ENCODE data around the gene GSDMA. TPM values are rescaled to one million over a fixed set of nuclear protein-coding genes. Genes with fewer than 3 reads are reported as not detected.

GSDMA gene
- total RNA-seq, 1 donor from 2014 or later = not detected

DNA sequence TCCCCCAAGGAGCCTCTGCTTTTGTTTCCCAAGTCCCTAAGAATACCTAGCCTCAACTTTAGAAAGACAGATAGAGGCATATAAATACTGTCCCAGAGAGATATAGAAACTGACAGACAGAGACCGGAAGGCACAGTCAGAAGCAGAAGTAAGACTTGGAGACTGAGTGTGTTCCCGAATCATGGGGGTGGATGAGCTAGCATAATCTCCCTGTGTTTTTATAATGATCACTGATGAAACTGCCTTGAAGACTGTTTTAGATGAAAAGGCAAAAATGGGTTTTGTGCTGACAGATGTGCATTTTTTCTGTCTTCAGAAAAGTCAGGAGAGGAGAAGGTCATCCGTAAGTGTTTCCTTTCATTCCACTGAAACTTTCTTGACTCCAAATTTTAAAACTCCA is 9.5 kb downstream of the GSDMA start:
- Histone ChIP-seq H3K9ac (ENCODE audit: low read length) (no peak overlapping the region), H3K4me2 (ENCODE audit: low read length) (peak overlapping the region; percentile 2), H3K9me3 (ENCODE audit: insufficient read depth, low read depth, low read length) (no peaks in the 10 kb centered on the region), H3K4me3 (ENCODE audit: insufficient read depth, low read depth, low read length) (no peak overlapping the region), H3K36me3 (ENCODE audit: insufficient read depth, low read length) (no peaks in the 10 kb centered on the region), H3K27ac (ENCODE audit: low read depth, low read length) (no peak overlapping the region), H3K4me1 (ENCODE audit: insufficient read depth, low read length) (no peaks in the 10 kb centered on the region), H2AFZ (ENCODE audit: low read depth, low read length) (no peak overlapping the region), H3K79me2 (ENCODE audit: insufficient read depth, low read length) (no peaks in the 10 kb centered on the region), H4K20me1 (ENCODE audit: insufficient read depth, low read length) (no peaks in the 10 kb centered on the region), H3K27me3 (ENCODE audit: insufficient read depth, low read length) (peaks cover 5% of the 10 kb centered on the region)
- FAIRE-seq (no peak), DNase-seq (ENCODE audit: low read depth) (no peak)
- H3K4me3 Mint-ChIP-seq (ENCODE audit: unreplicated experiment) = no peak overlapping the region
- H3K4me1 Mint-ChIP-seq (ENCODE audit: low read depth, unreplicated experiment) = peaks cover 9% of the 10 kb centered on the region
- peaks cover 6% of the 10 kb centered on the region for H3K9me3 Mint-ChIP-seq (ENCODE audit: unreplicated experiment)
- TF ChIP-seq, protein P1, sequence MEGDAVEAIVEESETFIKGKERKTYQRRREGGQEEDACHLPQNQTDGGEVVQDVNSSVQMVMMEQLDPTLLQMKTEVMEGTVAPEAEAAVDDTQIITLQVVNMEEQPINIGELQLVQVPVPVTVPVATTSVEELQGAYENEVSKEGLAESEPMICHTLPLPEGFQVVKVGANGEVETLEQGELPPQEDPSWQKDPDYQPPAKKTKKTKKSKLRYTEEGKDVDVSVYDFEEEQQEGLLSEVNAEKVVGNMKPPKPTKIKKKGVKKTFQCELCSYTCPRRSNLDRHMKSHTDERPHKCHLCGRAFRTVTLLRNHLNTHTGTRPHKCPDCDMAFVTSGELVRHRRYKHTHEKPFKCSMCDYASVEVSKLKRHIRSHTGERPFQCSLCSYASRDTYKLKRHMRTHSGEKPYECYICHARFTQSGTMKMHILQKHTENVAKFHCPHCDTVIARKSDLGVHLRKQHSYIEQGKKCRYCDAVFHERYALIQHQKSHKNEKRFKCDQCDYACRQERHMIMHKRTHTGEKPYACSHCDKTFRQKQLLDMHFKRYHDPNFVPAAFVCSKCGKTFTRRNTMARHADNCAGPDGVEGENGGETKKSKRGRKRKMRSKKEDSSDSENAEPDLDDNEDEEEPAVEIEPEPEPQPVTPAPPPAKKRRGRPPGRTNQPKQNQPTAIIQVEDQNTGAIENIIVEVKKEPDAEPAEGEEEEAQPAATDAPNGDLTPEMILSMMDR (IDR thresholded peaks at IDR 0.05; ENCODE audit: insufficient read depth, low read depth, low read length) = no peak
- no peak for TF ChIP-seq EZH2 (IDR thresholded peaks at IDR 0.05; ENCODE audit: insufficient read depth, low read length)
- H3K27ac Mint-ChIP-seq (ENCODE audit: unreplicated experiment) = no peak overlapping the region
- H3K27me3 Mint-ChIP-seq (ENCODE audit: low read depth, unreplicated experiment) = peaks cover 18% of the 10 kb centered on the region
- peaks cover 3% of the 10 kb centered on the region for H3K36me3 Mint-ChIP-seq (ENCODE audit: low read depth, unreplicated experiment)

DNA sequence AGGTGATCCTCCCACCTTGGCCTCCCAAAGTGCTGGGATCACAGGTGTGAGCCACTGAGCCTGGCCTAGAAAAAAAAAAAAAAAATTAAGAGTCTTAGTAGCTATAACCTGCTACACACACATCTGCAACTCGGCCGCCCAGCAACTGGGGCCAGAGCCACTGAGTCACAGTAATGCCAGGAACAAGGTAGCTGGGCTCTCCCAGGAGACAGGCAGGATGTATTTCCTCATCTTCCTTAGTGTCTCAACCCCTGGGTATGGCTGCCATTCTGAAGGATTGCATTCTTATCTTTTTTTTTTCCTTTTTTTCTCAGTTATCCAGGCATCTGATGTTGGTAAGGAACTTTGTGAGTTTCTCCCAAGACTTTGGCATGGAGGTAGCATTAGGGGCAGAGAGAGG is 10.7 kb downstream of the GSDMA start:
- TF ChIP-seq EZH2 (IDR thresholded peaks at IDR 0.05; ENCODE audit: insufficient read depth, low read length) = no peak
- TF ChIP-seq, protein P1 (IDR thresholded peaks at IDR 0.05; ENCODE audit: insufficient read depth, low read depth, low read length) = no peak
- Histone ChIP-seq H3K9ac (ENCODE audit: low read length) (no peak overlapping the region), H3K9me3 (ENCODE audit: insufficient read depth, low read depth, low read length) (no peaks in the 10 kb centered on the region), H3K27me3 (ENCODE audit: insufficient read depth, low read length) (peaks cover 5% of the 10 kb centered on the region), H3K4me1 (ENCODE audit: insufficient read depth, low read length) (peaks cover under 1% of the 10 kb centered on the region), H4K20me1 (ENCODE audit: insufficient read depth, low read length) (no peaks in the 10 kb centered on the region), H2AFZ (ENCODE audit: low read depth, low read length) (no peak overlapping the region), H3K36me3 (ENCODE audit: insufficient read depth, low read length) (no peaks in the 10 kb centered on the region), H3K79me2 (ENCODE audit: insufficient read depth, low read length) (no peaks in the 10 kb centered on the region), H3K4me2 (ENCODE audit: low read length) (no peak overlapping the region), H3K27ac (ENCODE audit: low read depth, low read length) (no peak overlapping the region), H3K4me3 (ENCODE audit: insufficient read depth, low read depth, low read length) (no peak overlapping the region)
- Mint-ChIP-seq H3K27ac (ENCODE audit: unreplicated experiment) (peak overlapping the region; percentile 81), H3K4me1 (ENCODE audit: low read depth, unreplicated experiment) (peaks cover 9% of the 10 kb centered on the region), H3K36me3 (ENCODE audit: low read depth, unreplicated experiment) (peaks cover 3% of the 10 kb centered on the region), H3K4me3 (ENCODE audit: unreplicated experiment) (peak overlapping the region; percentile 35), H3K27me3 (ENCODE audit: low read depth, unreplicated experiment) (peaks cover 18% of the 10 kb centered on the region), H3K9me3 (ENCODE audit: unreplicated experiment) (peaks cover 6% of the 10 kb centered on the region)
- FAIRE-seq (no peak), DNase-seq (ENCODE audit: low read depth) (no peak)

DNA sequence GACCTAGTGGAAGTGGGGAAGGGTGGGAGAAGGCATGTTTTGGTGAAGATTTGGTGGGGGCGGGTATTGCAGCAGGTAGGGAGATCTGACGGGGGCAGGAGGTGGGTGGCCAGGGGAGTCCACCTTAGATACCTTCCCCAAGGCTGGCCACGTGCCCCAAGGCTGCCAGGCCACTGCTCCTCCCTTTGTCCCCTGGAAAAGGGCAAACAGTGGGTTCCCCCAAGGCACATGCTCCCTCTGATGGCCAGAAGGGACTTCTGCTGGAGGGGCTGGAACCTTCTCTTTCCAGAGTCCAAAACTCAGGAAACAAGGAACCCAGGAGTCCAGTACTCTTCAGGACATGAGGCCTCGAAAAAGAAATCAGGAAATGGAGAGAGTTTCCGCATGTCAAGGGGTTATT is 11.6 kb downstream of the GSDMA start:
- Mint-ChIP-seq H3K36me3 (ENCODE audit: low read depth, unreplicated experiment) (peaks cover 3% of the 10 kb centered on the region), H3K4me3 (ENCODE audit: unreplicated experiment) (no peak overlapping the region), H3K9me3 (ENCODE audit: unreplicated experiment) (peaks cover 6% of the 10 kb centered on the region), H3K27me3 (ENCODE audit: low read depth, unreplicated experiment) (peaks cover 10% of the 10 kb centered on the region), H3K27ac (ENCODE audit: unreplicated experiment) (peak overlapping the region; percentile 81), H3K4me1 (ENCODE audit: low read depth, unreplicated experiment) (peaks cover 17% of the 10 kb centered on the region)
- DNase-seq (ENCODE audit: low read depth) = no peak
- Histone ChIP-seq H4K20me1 (ENCODE audit: insufficient read depth, low read length) (no peaks in the 10 kb centered on the region), H3K9ac (ENCODE audit: low read length) (no peak overlapping the region), H3K79me2 (ENCODE audit: insufficient read depth, low read length) (no peaks in the 10 kb centered on the region), H3K4me2 (ENCODE audit: low read length) (no peak overlapping the region), H3K4me1 (ENCODE audit: insufficient read depth, low read length) (peaks cover 8% of the 10 kb centered on the region), H3K36me3 (ENCODE audit: insufficient read depth, low read length) (no peaks in the 10 kb centered on the region), H3K9me3 (ENCODE audit: insufficient read depth, low read depth, low read length) (no peaks in the 10 kb centered on the region), H2AFZ (ENCODE audit: low read depth, low read length) (no peak overlapping the region), H3K4me3 (ENCODE audit: insufficient read depth, low read depth, low read length) (no peak overlapping the region), H3K27ac (ENCODE audit: low read depth, low read length) (no peak overlapping the region), H3K27me3 (ENCODE audit: insufficient read depth, low read length) (peaks cover 5% of the 10 kb centered on the region)
- no peak for TF ChIP-seq EZH2 (IDR thresholded peaks at IDR 0.05; ENCODE audit: insufficient read depth, low read length)
- TF ChIP-seq, protein P1 (IDR thresholded peaks at IDR 0.05; ENCODE audit: insufficient read depth, low read depth, low read length) = no peak
- no peak for FAIRE-seq

Measured in astrocyte (in vitro differentiated cells and primary cell).